SK-N-SH (cell line): Measurements from ENCODE around the gene MUC12. TPM values are rescaled to one million over a fixed set of nuclear protein-coding genes. Genes with fewer than 3 reads are reported as not detected.

ENCODE experiments used
- CTCF ChIA-PET: fragments of 300-600, 350-600 bp; formaldehyde crosslinking; extraction: SDS; loops from one replicate; lab custom pipeline; 2021; lab: Yijun Ruan, JAX
- POLR2A ChIA-PET: fragments of 350-600 bp; sonication (Branson Sonifier 250); formaldehyde crosslinking; extraction: SDS; loops from one replicate; lab custom pipeline; 2020; ENCODE audit warnings: antibody characterized with exemption, inconsistent platforms; lab: Yijun Ruan, JAX
- DNase-seq: peaks from one replicate; pipeline ENCODE4 v3.0.0; 2012
- H2AFZ ChIP-seq: fragments of 200-600 bp; sonication (generic); 2 replicates; pipeline ENCODE4 v1.8.1; 2016; ENCODE audit warnings: antibody characterized with exemption, mild to moderate bottlenecking, low read depth
- H3F3A ChIP-seq: fragments of 200-600 bp; sonication (generic); replicated peaks from 2 replicates; pipeline ENCODE3; 2016; ENCODE audit warnings: antibody characterized with exemption, mild to moderate bottlenecking; ENCODE audit not compliant: insufficient read depth
- H3K27ac ChIP-seq, 2 experiments: fragments of 200-500 bp in 1 of 2; fragments of 200-600 bp in 1 of 2; sonication (Bioruptor generic) in 1 of 2; sonication (generic), shearing (Covaris generic) in 1 of 2; 2 replicates each; pipeline versions ENCODE4 v1.5.1 to v1.6.1; 2014 to 2016; ENCODE audit warnings: low read depth in 2 of 2, inconsistent platforms in 1 of 2, low read length in 1 of 2, mild to moderate bottlenecking in 1 of 2, mixed read lengths in 1 of 2
- H3K27me3 ChIP-seq: fragments of 200-600 bp; sonication (generic), shearing (Covaris generic); 2 replicates; pipeline ENCODE4 v1.6.1; 2016; ENCODE audit warnings: mixed run types; ENCODE audit not compliant: insufficient read depth
- H3K36me3 ChIP-seq, 2 experiments: fragments of 200-500 bp in 1 of 2; fragments of 200-600 bp in 1 of 2; sonication (Bioruptor generic) in 1 of 2; sonication (generic) in 1 of 2; replicated peaks in 1 of 2; 2 replicates each; pipeline versions ENCODE3 to v1.5.1; 2014 to 2016; ENCODE audit warnings: low read length in 1 of 2, mild to moderate bottlenecking in 1 of 2; ENCODE audit not compliant: insufficient read depth in 2 of 2, control insufficient read depth in 1 of 2
- H3K4me1 ChIP-seq, 2 experiments: fragments of 200-500 bp in 1 of 2; fragments of 200-600 bp in 1 of 2; sonication (Bioruptor generic) in 1 of 2; sonication (generic), shearing (Covaris generic) in 1 of 2; 2 replicates each; pipeline versions ENCODE4 v1.5.1 to v1.6.1; 2014 to 2016; ENCODE audit warnings: low read depth in 1 of 2, low read length in 1 of 2, mixed run types in 1 of 2; ENCODE audit not compliant: insufficient read depth in 2 of 2, control insufficient read depth in 1 of 2
- H3K4me2 ChIP-seq: fragments of 200-600 bp; sonication (generic), shearing (Covaris generic); 2 replicates; pipeline ENCODE4 v1.6.1; 2017; ENCODE audit warnings: mixed run types
- H3K4me3 ChIP-seq, 2 experiments: fragments of 200-500 bp in 1 of 2; fragments of 200-600 bp in 1 of 2; sonication (Bioruptor generic) in 1 of 2; sonication (generic), shearing (Covaris generic) in 1 of 2; 2 replicates each; pipeline versions ENCODE4 v1.5.1 to v1.8.1; 2014 to 2016; ENCODE audit warnings: low read depth in 2 of 2, inconsistent platforms in 1 of 2, low read length in 1 of 2, mild to moderate bottlenecking in 1 of 2, mixed read lengths in 1 of 2, moderate library complexity in 1 of 2
- H3K79me2 ChIP-seq: fragments of 200-600 bp; sonication (generic); 2 replicates; pipeline ENCODE4 v1.8.1; 2017; ENCODE audit warnings: mild to moderate bottlenecking; ENCODE audit not compliant: insufficient read depth
- H3K9ac ChIP-seq: fragments of 200-600 bp; sonication (generic); 2 replicates; pipeline ENCODE4 v1.6.1; 2017; ENCODE audit warnings: mixed run types
- H3K9me2 ChIP-seq: fragments of 200-600 bp; sonication (generic); 2 replicates; pipeline ENCODE4 v1.6.1; 2017; ENCODE audit warnings: mixed run types
- H3K9me3 ChIP-seq: fragments of 200-600 bp; sonication (generic); 2 replicates; pipeline ENCODE4 v1.6.1; 2017; ENCODE audit warnings: mixed run types, mild to moderate bottlenecking, moderate library complexity
- H4K20me1 ChIP-seq: fragments of 200-600 bp; sonication (generic); 2 replicates; pipeline ENCODE4 v1.6.1; 2017; ENCODE audit warnings: mild to moderate bottlenecking, mixed run types; ENCODE audit not compliant: insufficient read depth
- CHD2 ChIP-seq: fragments of 150-350 bp; IDR thresholded peaks from 2 replicates; pipeline ENCODE4 v1.6.1; 2018; ENCODE audit warnings: low read length; ENCODE audit not compliant: partially characterized antibody
- EP300 ChIP-seq, 2 experiments: IDR thresholded peaks; 2 replicates each; pipeline versions ENCODE4 v1.4.0 to v1.6.1; 2012; ENCODE audit warnings: borderline replicate concordance in 1 of 2, low read depth in 1 of 2, low read length in 1 of 2
- EZH2phosphoT487 ChIP-seq: fragments of 200-600 bp; sonication (generic); IDR thresholded peaks from 2 replicates; pipeline ENCODE4 v1.6.1; 2017; ENCODE audit warnings: low read depth, mixed run types, mild to moderate bottlenecking, antibody characterized with exemption, moderate library complexity, borderline replicate concordance
- FOXJ3 ChIP-seq: sonication (generic); formaldehyde crosslinking; IDR thresholded peaks from 2 replicates; pipeline ENCODE4 v1.5.1; 2020; ENCODE audit warnings: mild to moderate bottlenecking, missing genetic modification reagents
- GABPA ChIP-seq: IDR thresholded peaks from 2 replicates; pipeline ENCODE4 v1.4.0; 2012; ENCODE audit warnings: low read depth, mild to moderate bottlenecking
- GATA2 ChIP-seq: sonication (generic); formaldehyde crosslinking; IDR thresholded peaks from 2 replicates; pipeline ENCODE4 v1.5.0; 2020; ENCODE audit warnings: mild to moderate bottlenecking, missing genetic modification reagents
- MXI1 ChIP-seq: IDR thresholded peaks from 2 replicates; pipeline ENCODE4 v1.6.1; 2012; ENCODE audit warnings: mild to moderate bottlenecking, low read depth, low read length, improper control_type of control experiment
- POLR2AphosphoS5 ChIP-seq: IDR thresholded peaks from 2 replicates; pipeline ENCODE4 v1.6.1; 2012; ENCODE audit warnings: low read depth, low read length
- RCOR1 ChIP-seq: fragments of 150-350 bp; IDR thresholded peaks from 2 replicates; pipeline ENCODE4 v1.6.1; 2017; ENCODE audit warnings: antibody characterized with exemption, low read length
- SIN3A ChIP-seq: IDR thresholded peaks from 2 replicates; pipeline ENCODE4 v1.6.1; 2012; ENCODE audit warnings: low read depth, mild to moderate bottlenecking, low read length, moderate library complexity, borderline replicate concordance
- TEAD4 ChIP-seq: IDR thresholded peaks from 2 replicates; pipeline ENCODE4 v1.4.0; 2012; ENCODE audit warnings: mild to moderate bottlenecking, borderline replicate concordance; ENCODE audit not compliant: insufficient read depth
- YY1 ChIP-seq: IDR thresholded peaks from 2 replicates; pipeline ENCODE4 v1.4.0; 2012; ENCODE audit warnings: low read depth, mild to moderate bottlenecking
- WGBS: methylation state at CpG from one replicate; pipeline ENCODE4 v1.1.6; 2017; ENCODE audit warnings: low lambda C conversion rate; 5-methylcytosine and 5-hydroxymethylcytosine counted together
- polyA plus RNA-seq, 3 experiments: library from polyadenylated mRNA; depleted of rRNA; stranded (reverse); fragments of >200 nt; gene quantifications; 2 replicates each; pipeline ENCODE4 v1.2.3, GENCODE V29; 2012
- TF ChIP-seq, protein P1 (sequence below): fragments of 150-350 bp; IDR thresholded peaks from 2 replicates; pipeline ENCODE4 v1.6.1; 2017; ENCODE audit warnings: antibody characterized with exemption, low read length, low read depth, borderline replicate concordance
- TF ChIP-seq, protein P2 (sequence below): IDR thresholded peaks from 2 replicates; pipeline ENCODE4 v1.4.0; 2012; ENCODE audit warnings: low read depth, borderline replicate concordance
- TF ChIP-seq, protein P3 (sequence below): IDR thresholded peaks from 2 replicates; pipeline ENCODE4; 2012

MUC12 gene
- polyA plus RNA-seq, 1 of the 3 experiments (the other 2 are of a cell fraction): not detected

DNA sequence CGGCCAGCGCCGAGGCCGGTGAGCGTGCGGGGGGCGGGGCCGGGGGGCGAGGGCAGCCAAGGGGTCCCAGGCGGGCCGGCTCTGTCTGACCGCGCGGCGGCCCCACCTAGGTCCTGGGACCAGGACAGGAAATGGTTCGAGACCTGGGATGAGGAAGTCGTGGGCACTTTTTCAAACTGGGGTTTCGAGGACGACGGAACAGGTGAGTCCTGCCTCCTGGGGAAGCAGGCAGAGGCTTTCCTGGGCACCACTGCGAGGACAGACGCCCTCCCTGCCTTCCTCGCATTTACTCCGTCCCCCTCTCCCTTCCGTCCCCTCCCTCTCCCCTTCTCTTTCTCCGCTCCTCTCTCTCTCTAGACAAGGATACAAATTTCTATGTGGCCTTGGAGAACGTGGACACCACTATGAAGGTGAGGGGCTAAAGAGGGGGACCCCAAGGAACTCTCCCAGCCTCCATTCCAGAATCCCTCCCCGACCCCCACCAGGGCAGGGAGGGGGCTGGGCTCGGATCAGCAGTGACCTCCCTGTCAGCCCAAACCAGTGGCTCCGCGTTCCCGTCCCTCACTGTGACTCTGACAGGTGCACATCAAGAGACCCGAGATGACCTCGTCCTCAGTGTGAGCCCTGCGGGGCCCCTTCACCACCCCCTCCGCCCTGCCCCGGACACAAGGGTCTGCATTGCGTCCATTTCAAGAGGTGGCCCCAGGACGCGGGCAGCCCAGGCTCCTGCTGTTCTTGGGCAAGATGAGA is 2.6 kb upstream of the MUC12 start:
- Histone ChIP-seq H3K9ac (no peak overlapping the region), H3K9me3 (no peaks in the 10 kb centered on the region), H3K4me1 (peaks cover 0 to 7% of the 10 kb centered on the region in 2 experiments; a peak in 1 of 4 replicates), H3K36me3 (no peaks in the 10 kb centered on the region), H3K4me3 (peak overlapping the region in 1 of 2 experiments; percentile 54; a peak in 2 of 4 replicates), H3K27ac (no peak overlapping the region), H3K79me2 (no peaks in the 10 kb centered on the region), H2AFZ (no peak overlapping the region), H3K4me2 (peak overlapping the region; percentile 41; the same call in 1 of the 2 replicates), H3F3A (no peaks in the 10 kb centered on the region), H3K27me3 (peaks cover 96% of the 10 kb centered on the region), H4K20me1 (no peaks in the 10 kb centered on the region), H3K9me2 (no peaks in the 10 kb centered on the region)
- peak; percentile 61 for DNase-seq
- TF ChIP-seq GABPA (no peak), RCOR1 (no peak), CHD2 (no peak), SIN3A (no peak), YY1 (no peak), TEAD4 (no peak), POLR2AphosphoS5 (no peak), EP300 (IDR thresholded peaks at IDR 0.05; ENCODE audit: borderline replicate concordance in 1 of 2, low read depth in 1 of 2, low read length in 1 of 2) (no peak)
- TF ChIP-seq, protein P1, sequence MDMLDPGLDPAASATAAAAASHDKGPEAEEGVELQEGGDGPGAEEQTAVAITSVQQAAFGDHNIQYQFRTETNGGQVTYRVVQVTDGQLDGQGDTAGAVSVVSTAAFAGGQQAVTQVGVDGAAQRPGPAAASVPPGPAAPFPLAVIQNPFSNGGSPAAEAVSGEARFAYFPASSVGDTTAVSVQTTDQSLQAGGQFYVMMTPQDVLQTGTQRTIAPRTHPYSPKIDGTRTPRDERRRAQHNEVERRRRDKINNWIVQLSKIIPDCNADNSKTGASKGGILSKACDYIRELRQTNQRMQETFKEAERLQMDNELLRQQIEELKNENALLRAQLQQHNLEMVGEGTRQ: no peak
- TF ChIP-seq, protein P2, sequence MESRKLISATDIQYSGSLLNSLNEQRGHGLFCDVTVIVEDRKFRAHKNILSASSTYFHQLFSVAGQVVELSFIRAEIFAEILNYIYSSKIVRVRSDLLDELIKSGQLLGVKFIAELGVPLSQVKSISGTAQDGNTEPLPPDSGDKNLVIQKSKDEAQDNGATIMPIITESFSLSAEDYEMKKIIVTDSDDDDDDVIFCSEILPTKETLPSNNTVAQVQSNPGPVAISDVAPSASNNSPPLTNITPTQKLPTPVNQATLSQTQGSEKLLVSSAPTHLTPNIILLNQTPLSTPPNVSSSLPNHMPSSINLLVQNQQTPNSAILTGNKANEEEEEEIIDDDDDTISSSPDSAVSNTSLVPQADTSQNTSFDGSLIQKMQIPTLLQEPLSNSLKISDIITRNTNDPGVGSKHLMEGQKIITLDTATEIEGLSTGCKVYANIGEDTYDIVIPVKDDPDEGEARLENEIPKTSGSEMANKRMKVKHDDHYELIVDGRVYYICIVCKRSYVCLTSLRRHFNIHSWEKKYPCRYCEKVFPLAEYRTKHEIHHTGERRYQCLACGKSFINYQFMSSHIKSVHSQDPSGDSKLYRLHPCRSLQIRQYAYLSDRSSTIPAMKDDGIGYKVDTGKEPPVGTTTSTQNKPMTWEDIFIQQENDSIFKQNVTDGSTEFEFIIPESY: no peak
- ChIA-PET POLR2A (no interaction called here), CTCF (interaction anchor here (0.7 to 3.2 kb wide), 37 partner anchors 9 to 505 kb away, joined by 3 to 21 read pairs (median 4); partner anchors contain the start of genes ACHE, MUC17, MUC3A and UFSP1)
- 4% methylated on average over 40 of the region's 40 CpGs for WGBS

DNA sequence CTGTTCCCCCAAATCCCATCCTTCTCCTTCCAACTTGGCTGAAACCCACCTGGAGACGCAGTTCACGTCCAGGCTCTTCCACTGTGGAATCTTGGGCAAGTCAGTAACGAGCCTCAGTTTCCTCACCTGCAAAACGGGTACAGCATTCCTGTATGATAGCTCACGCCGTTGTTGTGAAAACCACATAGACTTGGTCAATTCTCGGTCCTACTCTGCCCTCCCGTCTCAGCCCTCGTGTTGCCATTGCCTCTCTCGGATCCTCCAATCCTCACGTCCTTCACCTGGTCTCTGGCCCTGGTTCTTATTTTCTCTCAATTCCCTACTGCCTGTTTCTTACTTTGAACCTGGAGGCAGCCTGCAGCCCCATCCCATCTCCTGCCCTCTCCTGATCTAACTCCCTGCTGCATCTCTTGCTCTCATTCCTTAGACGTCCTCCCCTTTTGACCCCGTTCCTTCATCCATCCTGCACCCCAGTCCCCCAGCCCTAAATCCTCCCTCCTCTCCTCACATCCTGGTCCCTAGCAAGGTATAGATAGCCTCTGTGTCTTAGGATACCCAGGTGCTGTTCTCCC is 2.0 kb upstream of the MUC12 start:
- DNase-seq: peak; percentile 53
- no peak overlapping the region for H3K9ac ChIP-seq
- peaks cover 0 to 7% of the 10 kb centered on the region in 2 experiments; a peak in 1 of 4 replicates for H3K4me1 ChIP-seq
- no peaks in the 10 kb centered on the region for H3K79me2 ChIP-seq
- peaks cover 99% of the 10 kb centered on the region for H3K27me3 ChIP-seq
- no peaks in the 10 kb centered on the region for H3K36me3 ChIP-seq
- H3K27ac ChIP-seq: no peak overlapping the region
- CTCF ChIA-PET: interaction anchor here (1.0 to 3.2 kb wide), 6 partner anchors 10 to 110 kb away, joined by 3 to 17 read pairs (median 4); no protein-coding TSS in a partner anchor
- H3F3A ChIP-seq: no peaks in the 10 kb centered on the region
- no peak for TF ChIP-seq YY1
- TF ChIP-seq EP300 (IDR thresholded peaks at IDR 0.05; ENCODE audit: borderline replicate concordance in 1 of 2, low read depth in 1 of 2, low read length in 1 of 2): no peak
- TF ChIP-seq MXI1: no peak
- no peak for TF ChIP-seq FOXJ3 (CRISPR knock-in tag)
- no peak for TF ChIP-seq EZH2phosphoT487
- no peak for TF ChIP-seq GATA2 (CRISPR knock-in tag)
- no peak for TF ChIP-seq SIN3A
- TF ChIP-seq, protein P3, sequence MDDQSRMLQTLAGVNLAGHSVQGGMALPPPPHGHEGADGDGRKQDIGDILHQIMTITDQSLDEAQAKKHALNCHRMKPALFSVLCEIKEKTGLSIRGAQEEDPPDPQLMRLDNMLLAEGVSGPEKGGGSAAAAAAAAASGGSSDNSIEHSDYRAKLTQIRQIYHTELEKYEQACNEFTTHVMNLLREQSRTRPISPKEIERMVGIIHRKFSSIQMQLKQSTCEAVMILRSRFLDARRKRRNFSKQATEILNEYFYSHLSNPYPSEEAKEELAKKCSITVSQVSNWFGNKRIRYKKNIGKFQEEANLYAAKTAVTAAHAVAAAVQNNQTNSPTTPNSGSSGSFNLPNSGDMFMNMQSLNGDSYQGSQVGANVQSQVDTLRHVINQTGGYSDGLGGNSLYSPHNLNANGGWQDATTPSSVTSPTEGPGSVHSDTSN: no peak
- no peak overlapping the region for H3K4me3 ChIP-seq
- WGBS: 2% methylated on average over 13 of the region's 13 CpGs
- H3K4me2 ChIP-seq: no peak overlapping the region
- no peaks in the 10 kb centered on the region for H3K9me2 ChIP-seq
- H4K20me1 ChIP-seq: no peaks in the 10 kb centered on the region
- no peak overlapping the region for H2AFZ ChIP-seq
- POLR2A ChIA-PET: no interaction called here
- H3K9me3 ChIP-seq: no peaks in the 10 kb centered on the region
